Measurements from ENCODE around the gene CCDC14.
"Not testable (repeated sequence)": the region's sequence is repeated elsewhere in the genome, so short reads cannot be mapped to it uniquely, and the experiment has no call there.

- peak; percentile 36 to 80 (median 67) for TF ChIP-seq CTCF (IDR thresholded peaks at IDR 0.05)
- TF ChIP-seq POLR2A, POLR2AphosphoS5, EP300 (IDR thresholded peaks at IDR 0.05): not testable (repeated sequence)
Observed at GRCh38 chr3:123979525-123980501, 18.8 kb upstream of the CCDC14 start.
